Caco-2 (cell line): ENCODE results near the gene ABCG5. TPM values are rescaled to one million over a fixed set of nuclear protein-coding genes. Genes with fewer than 3 reads are reported as not detected.

Experiments
- BruUV-seq: library from RNA; stranded (reverse); fragments of 400-500 nt; replicated peaks from 2 replicates; lab custom pipeline; 2021; lab: Mats Ljungman, UMichigan
- CTCF ChIA-PET: fragments of 300-600 bp; sonication (Branson Sonifier 250); formaldehyde crosslinking; loops from one replicate; lab custom pipeline; 2022; ENCODE audit warnings: antibody characterized with exemption; lab: Charles Lee
- POLR2A ChIA-PET: fragments of 300-600 bp; sonication (Branson Sonifier 250); formaldehyde crosslinking; loops from one replicate; lab custom pipeline; 2022; ENCODE audit warnings: antibody characterized with exemption; lab: Charles Lee
- DNase-seq, 2 experiments: peaks; one replicate each; pipeline versions ENCODE4 v3.0.0 to v3.0.0-alpha.2; 2020 to 2022
- H3K27me3 ChIP-seq: replicated peaks from 2 replicates; pipeline ENCODE4 v1.6.0; 2011; ENCODE audit warnings: low read length; ENCODE audit not compliant: control insufficient read depth, insufficient read depth
- H3K36me3 ChIP-seq: 2 replicates; pipeline ENCODE4 v1.5.1; 2011; ENCODE audit warnings: low read length; ENCODE audit not compliant: control insufficient read depth, insufficient read depth
- H3K4me1 ChIP-seq: fragments of 250-450 bp; sonication (Bioruptor Pico); 2 replicates; pipeline ENCODE4 v1.5.1; 2020; ENCODE audit warnings: mild to moderate bottlenecking
- H3K4me3 ChIP-seq: 2 replicates; pipeline ENCODE4 v1.5.1; 2011; ENCODE audit warnings: low read depth, mild to moderate bottlenecking, control low read depth, low read length
- H3K9me3 ChIP-seq: fragments of 250-450 bp; sonication (Bioruptor Pico); 2 replicates; pipeline ENCODE4 v1.5.1; 2020; ENCODE audit warnings: mild to moderate bottlenecking, moderate library complexity
- H3K27ac Mint-ChIP-seq: one replicate; pipeline ENCODE4 v1.8.0; 2022; ENCODE audit warnings: mixed read lengths; ENCODE audit not compliant: unreplicated experiment
- H3K27me3 Mint-ChIP-seq: one replicate; pipeline ENCODE4 v1.8.0; 2022; ENCODE audit warnings: mixed read lengths; ENCODE audit not compliant: insufficient read depth, unreplicated experiment
- H3K36me3 Mint-ChIP-seq: one replicate; pipeline ENCODE4 v1.8.0; 2022; ENCODE audit warnings: mild to moderate bottlenecking, mixed read lengths; ENCODE audit not compliant: insufficient read depth, unreplicated experiment
- H3K4me1 Mint-ChIP-seq: one replicate; pipeline ENCODE4 v1.8.0; 2022; ENCODE audit warnings: low read depth, mixed read lengths; ENCODE audit not compliant: unreplicated experiment
- H3K4me3 Mint-ChIP-seq: one replicate; pipeline ENCODE4 v1.8.0; 2022; ENCODE audit warnings: mild to moderate bottlenecking, moderate library complexity, mixed read lengths; ENCODE audit not compliant: unreplicated experiment
- H3K9me3 Mint-ChIP-seq: one replicate; pipeline ENCODE4 v1.8.0; 2022; ENCODE audit warnings: mixed read lengths; ENCODE audit not compliant: unreplicated experiment
- CTCF ChIP-seq, 2 experiments: fragments of 200-600 bp in 1 of 2; IDR thresholded peaks; 1 replicate in 1 of 2; 2 replicates in 1 of 2; pipeline versions ENCODE4 v1.5.1 to v1.8.0; 2011 to 2022; ENCODE audit warnings: antibody characterized with exemption in 1 of 2, control low read depth in 1 of 2, inconsistent platforms in 1 of 2, low read depth in 1 of 2, low read length in 1 of 2, mild to moderate bottlenecking in 1 of 2, moderate library complexity in 1 of 2; ENCODE audit not compliant: insufficient read depth in 1 of 2, severe bottlenecking in 1 of 2, unreplicated experiment in 1 of 2
- intact Hi-C: fragments of 100-400 bp; cut with micrococcal nuclease; formaldehyde crosslinking; loops from one replicate; pipeline ENCODE4 v1.10.0; 2022; ENCODE audit not compliant: unreplicated experiment
- total RNA-seq: library from RNA; stranded (reverse); gene quantifications from 2 replicates; pipeline ENCODE4 v1.2.3, GENCODE V29; 2022

Gene ABCG5
- total RNA-seq, 1 experiment from 2014 or later = not detected

DNA sequence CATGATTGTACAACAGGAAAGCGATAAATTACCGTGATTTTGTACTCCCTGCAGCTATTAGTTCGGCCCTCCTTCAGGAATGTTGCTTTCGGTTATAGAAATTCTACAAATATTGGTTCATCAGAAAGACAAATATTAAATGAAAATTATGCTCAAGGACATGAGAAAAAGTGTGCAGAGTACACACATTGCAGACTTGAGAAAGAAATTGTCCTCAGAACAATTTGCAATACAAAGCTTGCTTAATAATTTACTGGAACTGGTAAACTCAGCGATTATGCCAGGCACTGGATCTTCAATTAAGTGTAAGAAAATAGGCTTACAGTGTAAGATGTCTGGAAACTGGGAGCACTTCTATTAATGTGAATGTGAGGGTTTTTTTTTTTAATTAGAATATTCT is 46.0 kb upstream of the ABCG5 start:
- Histone ChIP-seq H3K27me3 (no peaks in the 10 kb centered on the region), H3K4me1 (no peaks in the 10 kb centered on the region; the same call in 1 of the 2 replicates), H3K9me3 (no peaks in the 10 kb centered on the region), H3K4me3 (no peak overlapping the region), H3K36me3 (no peaks in the 10 kb centered on the region; the same call in 1 of the 2 replicates)
- no TSS peak for BruUV-seq
- ChIA-PET POLR2A (no interaction called here), CTCF (interaction anchor here (0.6 kb wide), 1 partner anchor 82 kb away, joined by 3 read pairs; no protein-coding TSS in a partner anchor)
- H3K4me1 Mint-ChIP-seq = peaks cover 10% of the 10 kb centered on the region
- H3K4me3 Mint-ChIP-seq = no peak overlapping the region
- H3K36me3 Mint-ChIP-seq = peaks cover 82% of the 10 kb centered on the region
- no peak for TF ChIP-seq CTCF (IDR thresholded peaks at IDR 0.05; ENCODE audit: insufficient read depth in 1 of 2, low read depth in 1 of 2, low read length in 1 of 2, severe bottlenecking in 1 of 2, unreplicated experiment in 1 of 2)
- no peak overlapping the region for H3K27ac Mint-ChIP-seq
- DNase-seq = no peak
- no peaks in the 10 kb centered on the region for H3K9me3 Mint-ChIP-seq
- intact Hi-C loops = no loop called here
- no peaks in the 10 kb centered on the region for H3K27me3 Mint-ChIP-seq

DNA sequence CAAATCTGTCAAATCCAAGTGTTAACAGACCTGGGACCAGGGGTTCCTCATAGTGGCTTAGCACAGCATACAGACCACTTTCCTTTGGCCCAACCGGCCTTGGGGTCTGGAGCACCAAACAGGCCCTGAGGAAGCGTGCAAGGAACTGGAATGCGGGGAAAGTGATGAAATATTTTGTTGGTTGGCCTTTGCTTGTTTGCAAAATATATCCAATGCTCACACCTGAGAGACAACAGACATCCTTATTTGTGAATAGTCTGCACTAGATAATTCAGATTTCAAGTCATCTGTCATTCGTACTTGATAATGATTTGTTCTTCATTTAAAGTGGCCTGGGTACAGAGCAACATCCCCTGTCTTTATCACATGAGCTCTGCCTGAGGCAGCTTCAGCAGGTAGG is 43.7 kb upstream of the ABCG5 start:
- TF ChIP-seq CTCF (IDR thresholded peaks at IDR 0.05; ENCODE audit: insufficient read depth in 1 of 2, low read depth in 1 of 2, low read length in 1 of 2, severe bottlenecking in 1 of 2, unreplicated experiment in 1 of 2) = no peak
- H3K4me3 Mint-ChIP-seq = no peak overlapping the region
- intact Hi-C loops = no loop called here
- no peak for DNase-seq
- H3K27me3 ChIP-seq = no peaks in the 10 kb centered on the region
- no peak overlapping the region for H3K4me3 ChIP-seq
- H3K27me3 Mint-ChIP-seq = no peaks in the 10 kb centered on the region
- no peaks in the 10 kb centered on the region for H3K9me3 ChIP-seq
- H3K9me3 Mint-ChIP-seq = no peaks in the 10 kb centered on the region
- H3K36me3 ChIP-seq = no peaks in the 10 kb centered on the region; the same call in 1 of the 2 replicates
- peaks cover 10% of the 10 kb centered on the region for H3K4me1 Mint-ChIP-seq
- no TSS peak for BruUV-seq
- H3K36me3 Mint-ChIP-seq = peaks cover 63% of the 10 kb centered on the region
- POLR2A ChIA-PET = no interaction called here
- no peaks in the 10 kb centered on the region; the same call in 1 of the 2 replicates for H3K4me1 ChIP-seq
- H3K27ac Mint-ChIP-seq = no peak overlapping the region
- CTCF ChIA-PET = no interaction called here

GRCh38 chr2:43880952-43881351 is 42.3 kb upstream of the ABCG5 start:
- Histone ChIP-seq H3K27me3 (no peaks in the 10 kb centered on the region), H3K4me3 (no peak overlapping the region), H3K4me1 (no peaks in the 10 kb centered on the region; the same call in 1 of the 2 replicates), H3K36me3 (no peaks in the 10 kb centered on the region), H3K9me3 (no peaks in the 10 kb centered on the region)
- CTCF ChIA-PET = no interaction called here
- no peak overlapping the region for H3K27ac Mint-ChIP-seq
- no peak overlapping the region for H3K4me3 Mint-ChIP-seq
- H3K9me3 Mint-ChIP-seq = no peaks in the 10 kb centered on the region
- TF ChIP-seq CTCF (IDR thresholded peaks at IDR 0.05; ENCODE audit: insufficient read depth in 1 of 2, low read depth in 1 of 2, low read length in 1 of 2, severe bottlenecking in 1 of 2, unreplicated experiment in 1 of 2) = no peak
- DNase-seq = no peak
- peaks cover 50% of the 10 kb centered on the region for H3K36me3 Mint-ChIP-seq
- intact Hi-C loops = no loop called here
- H3K4me1 Mint-ChIP-seq = peaks cover 10% of the 10 kb centered on the region
- H3K27me3 Mint-ChIP-seq = no peaks in the 10 kb centered on the region
- POLR2A ChIA-PET = no interaction called here
- no TSS peak for BruUV-seq
